HCT116 (cell line): Measurements from ENCODE around the gene LHX5. TPM values are rescaled to one million over a fixed set of nuclear protein-coding genes. Genes with fewer than 3 reads are reported as not detected.

Experiments
- ATAC-seq: fragments of 200-7000 bp; cut with Tn5 transposase; 2 replicates; pipeline ENCODE4 v1.9.1; 2020; ENCODE audit warnings: mild to moderate bottlenecking, moderate library complexity
- BruUV-seq: library from RNA; stranded (reverse); fragments of 400-500 nt; replicated peaks from 2 replicates; lab custom pipeline; 2021; lab: Mats Ljungman, UMichigan
- CTCF ChIA-PET: fragments of 300-600 bp; sonication (Branson Sonifier 250); formaldehyde crosslinking; loops from one replicate; lab custom pipeline; 2021; ENCODE audit warnings: antibody characterized with exemption; lab: Charles Lee
- POLR2A ChIA-PET: fragments of 300-600, 350-600 bp; sonication (Branson Sonifier 250); formaldehyde crosslinking; loops from one replicate; lab custom pipeline; 2021; ENCODE audit warnings: antibody characterized with exemption; lab: Charles Lee
- RAD21 ChIA-PET, 2 experiments: fragments of 300-600 bp; sonication (Branson Sonifier 250); formaldehyde crosslinking; loops; one replicate each; lab custom pipeline; 2023; ENCODE audit warnings: low total read pairs in 2 of 2; ENCODE audit not compliant: uncharacterized antibody in 2 of 2, unreplicated experiment in 2 of 2, low non-redundant PET in 1 of 2; lab: Charles Lee
- DNase-seq: peaks from one replicate; pipeline ENCODE4 v3.0.0-alpha.2; 2010; ENCODE audit warnings: low read depth, low spot score
- H2AFZ ChIP-seq: fragments of 200-600 bp; shearing (Covaris generic), sonication (generic); 2 replicates; pipeline ENCODE4 v1.6.1; 2017; ENCODE audit warnings: low read depth, mixed run types, mixed read lengths, antibody characterized with exemption, low read length; ENCODE audit not compliant: poor library complexity, severe bottlenecking
- H3K27ac ChIP-seq: 2 replicates; pipeline ENCODE4 v1.5.1; 2012; ENCODE audit warnings: low read depth, low read length
- H3K27me3 ChIP-seq: fragments of 200-600 bp; sonication (generic); 2 replicates; pipeline ENCODE4 v1.6.1; 2016; ENCODE audit warnings: mixed run types, low read length, mixed read lengths; ENCODE audit not compliant: insufficient read depth
- H3K36me3 ChIP-seq, 2 experiments: fragments of 200-500 bp in 1 of 2; fragments of 200-600 bp in 1 of 2; sonication (Bioruptor generic) in 1 of 2; sonication (generic) in 1 of 2; 2 replicates each; pipeline versions ENCODE4 v1.5.1 to v1.6.1; 2014 to 2016; ENCODE audit warnings: low read length in 2 of 2, inconsistent platforms in 1 of 2, mixed read lengths in 1 of 2, mixed run types in 1 of 2; ENCODE audit not compliant: insufficient read depth in 2 of 2, control insufficient read depth in 1 of 2
- H3K4me1 ChIP-seq, 2 experiments: fragments of 200-600 bp in 1 of 2; sonication (generic) in 1 of 2; 2 replicates each; pipeline versions ENCODE4 v1.5.1 to v1.6.1; 2012 to 2017; ENCODE audit warnings: low read length in 2 of 2, inconsistent platforms in 1 of 2, mild to moderate bottlenecking in 1 of 2, mixed read lengths in 1 of 2, mixed run types in 1 of 2, moderate library complexity in 1 of 2; ENCODE audit not compliant: insufficient read depth in 2 of 2, control insufficient read depth in 1 of 2
- H3K4me2 ChIP-seq: fragments of 200-600 bp; sonication (generic); 2 replicates; pipeline ENCODE4 v1.6.1; 2017; ENCODE audit warnings: mixed run types, low read length, mixed read lengths
- H3K4me3 ChIP-seq, 2 experiments: fragments of 200-600 bp in 1 of 2; sonication (generic) in 1 of 2; replicated peaks in 1 of 2; 2 replicates each; pipeline ENCODE4 v1.5.1; 2011 to 2016; ENCODE audit warnings: low read length in 2 of 2, control low read depth in 1 of 2, low read depth in 1 of 2, mild to moderate bottlenecking in 1 of 2, mixed read lengths in 1 of 2, mixed run types in 1 of 2
- H3K79me2 ChIP-seq: fragments of 200-600 bp; sonication (generic); 2 replicates; pipeline ENCODE4 v1.6.1; 2017; ENCODE audit warnings: mild to moderate bottlenecking, mixed run types, low read length, moderate library complexity, mixed read lengths; ENCODE audit not compliant: insufficient read depth
- H3K9ac ChIP-seq: fragments of 200-600 bp; sonication (generic); 2 replicates; pipeline ENCODE4 v1.6.1; 2016; ENCODE audit warnings: low read length, mixed read lengths
- H3K9me2 ChIP-seq: fragments of 200-600 bp; sonication (generic), shearing (Covaris generic); 2 replicates; pipeline ENCODE4 v1.6.1; 2017; ENCODE audit warnings: mixed run types, mild to moderate bottlenecking, moderate library complexity; ENCODE audit not compliant: insufficient read depth
- H3K9me3 ChIP-seq, 2 experiments: fragments of 200-500 bp in 1 of 2; fragments of 200-600 bp in 1 of 2; sonication (Bioruptor generic) in 1 of 2; sonication (generic) in 1 of 2; 2 replicates each; pipeline ENCODE4 v1.6.1; 2014 to 2017; ENCODE audit warnings: low read length in 2 of 2, mixed read lengths in 2 of 2, inconsistent platforms in 1 of 2, low read depth in 1 of 2, mild to moderate bottlenecking in 1 of 2, mixed run types in 1 of 2, moderate library complexity in 1 of 2; ENCODE audit not compliant: control insufficient read depth in 1 of 2, insufficient read depth in 1 of 2
- H4K20me1 ChIP-seq: fragments of 200-600 bp; sonication (generic), shearing (Covaris generic); 2 replicates; pipeline ENCODE4 v1.6.1; 2017; ENCODE audit warnings: mixed run types, mild to moderate bottlenecking, moderate library complexity; ENCODE audit not compliant: insufficient read depth
- ATF3 ChIP-seq: IDR thresholded peaks from 2 replicates; pipeline ENCODE4 v1.6.1; 2012
- CBX3 ChIP-seq: IDR thresholded peaks from 2 replicates; pipeline ENCODE4 v1.6.1; 2012; ENCODE audit warnings: low read depth
- EGR1 ChIP-seq: IDR thresholded peaks from 2 replicates; pipeline ENCODE4 v1.6.1; 2012; ENCODE audit warnings: low read depth
- EZH2phosphoT487 ChIP-seq: fragments of 200-600 bp; IDR thresholded peaks from 2 replicates; pipeline ENCODE4 v1.6.1; 2018; ENCODE audit warnings: antibody characterized with exemption, borderline replicate concordance
- FOSL1 ChIP-seq: IDR thresholded peaks from 2 replicates; pipeline ENCODE4 v1.6.1; 2012; ENCODE audit warnings: low read depth
- JUND ChIP-seq: IDR thresholded peaks from 2 replicates; pipeline ENCODE4 v1.6.1; 2012
- POLR2A ChIP-seq: IDR thresholded peaks from 2 replicates; pipeline ENCODE4 v1.7.0; 2011; ENCODE audit warnings: borderline replicate concordance; ENCODE audit not compliant: insufficient read depth, insufficient read length; ENCODE audit errors: extremely low read depth
- POLR2AphosphoS5 ChIP-seq: IDR thresholded peaks from 2 replicates; pipeline ENCODE4 v1.6.1; 2011; ENCODE audit warnings: mild to moderate bottlenecking, low read depth, low read length, moderate library complexity
- SP1 ChIP-seq: IDR thresholded peaks from 2 replicates; pipeline ENCODE4 v1.6.1; 2012; ENCODE audit warnings: low read depth
- SRF ChIP-seq: IDR thresholded peaks from 2 replicates; pipeline ENCODE4 v1.6.1; 2012; ENCODE audit warnings: low read depth
- YY1 ChIP-seq: IDR thresholded peaks from 2 replicates; pipeline ENCODE4 v1.6.1; 2011; ENCODE audit warnings: low read length, low read depth, moderate library complexity, mild to moderate bottlenecking; ENCODE audit not compliant: insufficient replicate concordance; ENCODE audit errors: extremely low read depth
- ZBTB33 ChIP-seq: IDR thresholded peaks from 2 replicates; pipeline ENCODE4 v1.6.1; 2011; ENCODE audit warnings: mild to moderate bottlenecking, low read length, moderate library complexity; ENCODE audit not compliant: insufficient replicate concordance; ENCODE audit errors: extremely low read depth
- ZFX ChIP-seq: fragments of 450-650 bp; IDR thresholded peaks from 2 replicates; pipeline ENCODE4 v1.6.1; 2017
- intact Hi-C: fragments of 100-400 bp; cut with micrococcal nuclease; formaldehyde crosslinking; loops from 2 replicates; pipeline ENCODE4 v1.10.0; 2022
- total RNA-seq: library from RNA; stranded (reverse); gene quantifications from one replicate; pipeline ENCODE4 v1.2.1, GENCODE V29; 2021; ENCODE audit not compliant: unreplicated experiment
- TF ChIP-seq, protein P1 (sequence below): IDR thresholded peaks from 2 replicates; pipeline ENCODE4 v1.6.1; 2012; ENCODE audit warnings: low read depth
- TF ChIP-seq, protein P2 (sequence below), 3 experiments: fragments of 200-600 bp in 1 of 3; sonication (generic) in 1 of 3; IDR thresholded peaks in 2 of 3; conservative IDR thresholded peaks in 1 of 3; 2 replicates each; pipeline ENCODE4 v1.5.1; 2012 to 2017; ENCODE audit warnings: low read depth in 2 of 3, low read length in 2 of 3, antibody characterized with exemption in 1 of 3, borderline replicate concordance in 1 of 3, control low read depth in 1 of 3, mild to moderate bottlenecking in 1 of 3, mixed read lengths in 1 of 3, mixed run types in 1 of 3, moderate library complexity in 1 of 3; ENCODE audit not compliant: insufficient read depth in 1 of 3

The LHX5 gene
- total RNA-seq, 1 experiment from 2014 or later = 2.4 TPM

DNA sequence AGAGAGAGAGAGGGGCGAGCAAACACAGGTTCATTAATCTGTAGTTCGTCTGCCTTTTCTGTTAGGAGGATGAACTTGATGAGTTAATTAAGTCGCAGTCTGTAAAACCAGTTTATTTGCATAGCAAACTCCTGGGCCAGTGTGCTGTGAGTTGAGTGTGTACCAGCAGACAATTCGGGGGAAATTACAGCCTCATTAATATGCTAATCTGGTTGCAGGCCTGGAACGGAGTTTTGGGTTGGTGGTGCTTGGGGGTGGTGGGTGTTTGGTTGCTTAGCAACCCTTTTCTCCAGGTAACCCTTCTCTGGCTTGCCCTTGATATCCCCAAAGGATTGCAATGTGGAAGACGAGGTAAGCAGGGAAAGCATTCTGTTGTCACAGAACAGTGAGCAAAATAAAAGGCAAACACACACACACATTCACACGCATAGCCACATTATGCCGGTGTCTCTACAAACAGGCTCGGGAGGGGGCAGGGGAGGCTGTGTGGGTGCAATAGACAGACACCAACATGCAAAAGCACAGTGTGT is 29.2 kb upstream of the LHX5 start:
- POLR2A ChIA-PET = no interaction called here
- no peaks in the 10 kb centered on the region for H3K79me2 ChIP-seq
- DNase-seq (no peak), ATAC-seq (no peak)
- peaks cover 55% of the 10 kb centered on the region for H3K27me3 ChIP-seq
- no peak for TF ChIP-seq ATF3
- TF ChIP-seq, protein P1, sequence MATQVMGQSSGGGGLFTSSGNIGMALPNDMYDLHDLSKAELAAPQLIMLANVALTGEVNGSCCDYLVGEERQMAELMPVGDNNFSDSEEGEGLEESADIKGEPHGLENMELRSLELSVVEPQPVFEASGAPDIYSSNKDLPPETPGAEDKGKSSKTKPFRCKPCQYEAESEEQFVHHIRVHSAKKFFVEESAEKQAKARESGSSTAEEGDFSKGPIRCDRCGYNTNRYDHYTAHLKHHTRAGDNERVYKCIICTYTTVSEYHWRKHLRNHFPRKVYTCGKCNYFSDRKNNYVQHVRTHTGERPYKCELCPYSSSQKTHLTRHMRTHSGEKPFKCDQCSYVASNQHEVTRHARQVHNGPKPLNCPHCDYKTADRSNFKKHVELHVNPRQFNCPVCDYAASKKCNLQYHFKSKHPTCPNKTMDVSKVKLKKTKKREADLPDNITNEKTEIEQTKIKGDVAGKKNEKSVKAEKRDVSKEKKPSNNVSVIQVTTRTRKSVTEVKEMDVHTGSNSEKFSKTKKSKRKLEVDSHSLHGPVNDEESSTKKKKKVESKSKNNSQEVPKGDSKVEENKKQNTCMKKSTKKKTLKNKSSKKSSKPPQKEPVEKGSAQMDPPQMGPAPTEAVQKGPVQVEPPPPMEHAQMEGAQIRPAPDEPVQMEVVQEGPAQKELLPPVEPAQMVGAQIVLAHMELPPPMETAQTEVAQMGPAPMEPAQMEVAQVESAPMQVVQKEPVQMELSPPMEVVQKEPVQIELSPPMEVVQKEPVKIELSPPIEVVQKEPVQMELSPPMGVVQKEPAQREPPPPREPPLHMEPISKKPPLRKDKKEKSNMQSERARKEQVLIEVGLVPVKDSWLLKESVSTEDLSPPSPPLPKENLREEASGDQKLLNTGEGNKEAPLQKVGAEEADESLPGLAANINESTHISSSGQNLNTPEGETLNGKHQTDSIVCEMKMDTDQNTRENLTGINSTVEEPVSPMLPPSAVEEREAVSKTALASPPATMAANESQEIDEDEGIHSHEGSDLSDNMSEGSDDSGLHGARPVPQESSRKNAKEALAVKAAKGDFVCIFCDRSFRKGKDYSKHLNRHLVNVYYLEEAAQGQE = no peak
- TF ChIP-seq JUND = no peak
- TF ChIP-seq SRF = no peak
- TF ChIP-seq ZFX = no peak
- TF ChIP-seq POLR2A = no peak
- no peak for TF ChIP-seq POLR2AphosphoS5
- no peak for TF ChIP-seq ZBTB33
- TF ChIP-seq, protein P2, sequence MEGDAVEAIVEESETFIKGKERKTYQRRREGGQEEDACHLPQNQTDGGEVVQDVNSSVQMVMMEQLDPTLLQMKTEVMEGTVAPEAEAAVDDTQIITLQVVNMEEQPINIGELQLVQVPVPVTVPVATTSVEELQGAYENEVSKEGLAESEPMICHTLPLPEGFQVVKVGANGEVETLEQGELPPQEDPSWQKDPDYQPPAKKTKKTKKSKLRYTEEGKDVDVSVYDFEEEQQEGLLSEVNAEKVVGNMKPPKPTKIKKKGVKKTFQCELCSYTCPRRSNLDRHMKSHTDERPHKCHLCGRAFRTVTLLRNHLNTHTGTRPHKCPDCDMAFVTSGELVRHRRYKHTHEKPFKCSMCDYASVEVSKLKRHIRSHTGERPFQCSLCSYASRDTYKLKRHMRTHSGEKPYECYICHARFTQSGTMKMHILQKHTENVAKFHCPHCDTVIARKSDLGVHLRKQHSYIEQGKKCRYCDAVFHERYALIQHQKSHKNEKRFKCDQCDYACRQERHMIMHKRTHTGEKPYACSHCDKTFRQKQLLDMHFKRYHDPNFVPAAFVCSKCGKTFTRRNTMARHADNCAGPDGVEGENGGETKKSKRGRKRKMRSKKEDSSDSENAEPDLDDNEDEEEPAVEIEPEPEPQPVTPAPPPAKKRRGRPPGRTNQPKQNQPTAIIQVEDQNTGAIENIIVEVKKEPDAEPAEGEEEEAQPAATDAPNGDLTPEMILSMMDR (IDR thresholded peaks at IDR 0.05 in 2 of 3, conservative IDR thresholded peaks at IDR 0.05 in 1 of 3; ENCODE audit: borderline replicate concordance in 1 of 3, insufficient read depth in 1 of 3, low read depth in 2 of 3, low read length in 2 of 3) = no peak
- no peak for TF ChIP-seq FOSL1
- TF ChIP-seq YY1 = no peak
- no peak for TF ChIP-seq EGR1
- TF ChIP-seq CBX3 = no peak
- no peak for TF ChIP-seq SP1
- TF ChIP-seq EZH2phosphoT487 = no peak
- H3K9ac ChIP-seq = no peak overlapping the region
- CTCF ChIA-PET = no interaction called here
- H3K9me3 ChIP-seq = no peaks in the 10 kb centered on the region
- H3K4me2 ChIP-seq = no peak overlapping the region
- no peaks in the 10 kb centered on the region for H4K20me1 ChIP-seq
- RAD21 ChIA-PET = no interaction called here
- no peak overlapping the region for H3K27ac ChIP-seq
- no TSS peak for BruUV-seq
- no peaks in the 10 kb centered on the region for H3K4me1 ChIP-seq
- no peak overlapping the region for H3K4me3 ChIP-seq
- no peaks in the 10 kb centered on the region for H3K36me3 ChIP-seq
- no peaks in the 10 kb centered on the region for H3K9me2 ChIP-seq
- intact Hi-C loops = no loop called here
- no peak overlapping the region for H2AFZ ChIP-seq
